Measurements from ENCODE around the gene GPRC5B. TPM values are rescaled to one million over a fixed set of nuclear protein-coding genes. Genes with fewer than 3 reads are reported as not detected.

The GPRC5B gene
- total and polyA plus RNA-seq, 2 of the 8 experiments (the other 6 are each of a cell fraction or from before 2014, with no cell fraction given): 106 to 160 TPM

DNA sequence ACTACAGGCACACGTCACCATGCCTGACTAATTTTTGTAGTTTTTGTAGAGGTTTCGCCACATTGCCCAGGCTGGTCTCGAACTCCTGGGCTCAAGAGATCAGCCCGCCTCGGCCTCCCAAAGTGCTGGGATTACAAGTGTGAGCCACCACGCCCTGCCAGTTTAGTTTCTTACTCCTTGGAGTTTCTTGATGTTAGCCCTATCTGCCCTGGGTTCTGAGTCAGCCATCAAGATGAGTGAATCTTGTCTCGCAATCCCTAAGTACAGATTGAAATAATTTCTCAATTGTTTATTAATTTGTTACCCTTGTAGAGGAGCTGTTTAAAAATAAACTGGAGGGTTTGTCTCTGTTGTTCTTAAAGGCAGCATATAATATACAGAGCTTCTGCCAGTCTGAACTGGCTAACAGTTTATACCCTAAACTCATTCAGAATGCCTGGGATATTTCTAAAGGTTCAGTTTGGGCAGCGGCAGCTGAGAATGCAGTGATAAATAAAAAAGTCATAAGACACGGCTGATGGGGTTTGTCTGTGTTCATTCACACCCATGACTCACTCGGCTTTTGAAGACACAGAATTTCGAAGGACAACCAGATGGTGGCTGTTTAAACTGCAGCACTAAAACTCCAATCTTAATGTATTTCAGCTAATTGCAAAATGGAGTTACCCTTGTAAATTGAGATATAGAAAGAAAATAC is 39.6 kb downstream of the GPRC5B start:
- no peak for DNase-seq (ENCODE audit: low read depth in 1 of 2, low spot score in 2 of 2)
- Histone ChIP-seq H4K91ac (replicated peaks; ENCODE audit: insufficient read length, low read length) (no peak overlapping the region), H3K23ac (ENCODE audit: insufficient read length) (no peak overlapping the region), H3K4me1 (replicated peaks in 1 of 4; ENCODE audit: control insufficient read depth in 3 of 4, insufficient read depth in 4 of 4, low read length in 3 of 4) (no peaks in the 10 kb centered on the region), H3K79me1 (ENCODE audit: low read depth, low read length) (no peaks in the 10 kb centered on the region), H3K14ac (ENCODE audit: insufficient read length) (no peak overlapping the region), H3K56ac (replicated peaks; ENCODE audit: insufficient read length, low read depth, low read length) (no peak overlapping the region), H4K8ac (ENCODE audit: extremely low read depth, insufficient read depth, low read length) (no peak overlapping the region), H3K9me3 (ENCODE audit: insufficient read depth in 2 of 2, low read depth in 1 of 2, low read length in 1 of 2) (no peaks in the 10 kb centered on the region), H3K4me3 (ENCODE audit: extremely low read depth in 1 of 4, insufficient read depth in 2 of 4, low read depth in 3 of 4, low read length in 4 of 4) (no peak overlapping the region), H2BK12ac (ENCODE audit: low read depth, low read length) (no peak overlapping the region), H3K23me2 (ENCODE audit: low read depth, low read length) (no peaks in the 10 kb centered on the region), H3K27ac (ENCODE audit: low read depth, low read length) (no peak overlapping the region), H3K18ac (ENCODE audit: extremely low read depth, low read length) (no peak overlapping the region), H2BK5ac (ENCODE audit: low read depth, low read length) (no peak overlapping the region), H3K4me2 (ENCODE audit: insufficient read depth in 1 of 2, low read depth in 2 of 2, low read length in 2 of 2) (no peak overlapping the region), H3K36me3 (ENCODE audit: control insufficient read depth in 2 of 4, insufficient read depth in 4 of 4, low read length in 3 of 4) (no peaks in the 10 kb centered on the region), H4K5ac (ENCODE audit: insufficient read length, low read depth, low read length) (no peak overlapping the region), H2AK5ac (ENCODE audit: low read depth, low read length) (no peak overlapping the region), H2AFZ (ENCODE audit: low read length) (no peak overlapping the region), H2BK20ac (ENCODE audit: low read length) (no peak overlapping the region), H3K9ac (replicated peaks in 1 of 4; ENCODE audit: extremely low read depth in 1 of 4, low read depth in 3 of 4, low read length in 3 of 4) (no peak overlapping the region), H4K20me1 (replicated peaks in 1 of 2; ENCODE audit: control insufficient read depth in 1 of 2, insufficient read depth in 2 of 2, low read length in 2 of 2) (no peaks in the 10 kb centered on the region), H3K27me3 (replicated peaks in 1 of 4; ENCODE audit: control insufficient read depth in 3 of 4, extremely low read depth in 1 of 4, insufficient read depth in 3 of 4, low read length in 3 of 4) (no peaks in the 10 kb centered on the region), H2BK15ac (ENCODE audit: low read length) (no peak overlapping the region), H3K4ac (replicated peaks; ENCODE audit: insufficient read length, low read depth, low read length) (no peak overlapping the region), H2BK120ac (replicated peaks; ENCODE audit: low read depth, low read length) (no peak overlapping the region), H3K79me2 (ENCODE audit: control insufficient read depth in 1 of 2, insufficient read depth in 2 of 2, low read length in 2 of 2) (no peaks in the 10 kb centered on the region)
- 91% methylated on average over 10 of the region's 11 CpGs; no CpG with 5 or more reads in 1 of the 2 experiments for WGBS, 2 experiments (ENCODE audit: extremely low coverage in 1 of 2, insufficient coverage in 1 of 2, insufficient read length in 1 of 2, insufficient replicate concordance in 2 of 2, low coverage in 1 of 2, low lambda C conversion rate in 2 of 2, missing lambda C conversion rate in 1 of 2)
- POLR2A ChIA-PET (ENCODE audit: partially characterized antibody): interaction anchor here (0.9 to 1.2 kb wide), 2 partner anchors 8 to 16 kb away, joined by 3 to 4 read pairs; no protein-coding TSS in a partner anchor
- CTCF ChIA-PET (ENCODE audit: partially characterized antibody): interaction anchor here (0.6 to 1.0 kb wide), 2 partner anchors 9 to 111 kb away, joined by 3 read pairs; no protein-coding TSS in a partner anchor
- FAIRE-seq: no peak
- TF ChIP-seq SP1 (IDR thresholded peaks at IDR 0.05; ENCODE audit: low read depth, low read length) (no peak), TEAD4 (IDR thresholded peaks at IDR 0.05; ENCODE audit: low read depth, low read length) (no peak), BCL11A (IDR thresholded peaks at IDR 0.05; ENCODE audit: low read depth in 2 of 2, low read length in 2 of 2) (no peak), SP4 (IDR thresholded peaks at IDR 0.05; ENCODE audit: low read length) (no peak), ASH2L (IDR thresholded peaks at IDR 0.05; ENCODE audit: low read length) (no peak)
